GM12878 (cell line): ENCODE data around the gene ADSS1. TPM values are rescaled to one million over a fixed set of nuclear protein-coding genes. Genes with fewer than 3 reads are reported as not detected.

Source experiments
- ATAC-seq: fragments of 200-7000 bp; cut with Tn5 transposase; 3 replicates; pipeline ENCODE4 v1.9.1; 2020; ENCODE audit warnings: mild to moderate bottlenecking, moderate library complexity
- BruUV-seq: library from RNA; stranded (reverse); fragments of 400-500 nt; replicated peaks from 2 replicates; lab custom pipeline; 2021; lab: Mats Ljungman, UMichigan
- CTCF ChIA-PET: fragments of 300-600 bp; sonication (Branson Sonifier 250); formaldehyde crosslinking; extraction: SDS; loops from one replicate; lab custom pipeline; 2021; ENCODE audit warnings: inconsistent platforms; lab: Yijun Ruan, JAX
- POLR2A ChIA-PET: fragments of 350-600 bp; formaldehyde crosslinking; extraction: SDS; loops from one replicate; lab custom pipeline; 2021; ENCODE audit warnings: inconsistent platforms; lab: Charles Lee
- RAD21 ChIA-PET: fragments of 300-600 bp; sonication (Branson Sonifier 250); formaldehyde crosslinking; loops from one replicate; lab custom pipeline; 2023; ENCODE audit warnings: antibody characterized with exemption; ENCODE audit not compliant: unreplicated experiment; lab: Charles Lee
- SMC1A ChIA-PET: fragments of 300-600 bp; sonication (Branson Sonifier 250); formaldehyde crosslinking; loops from one replicate; lab custom pipeline; 2023; ENCODE audit not compliant: unreplicated experiment, uncharacterized antibody; lab: Charles Lee
- DNase-seq: peaks from one replicate; pipeline ENCODE4 v3.0.0-alpha.2; 2011; ENCODE audit warnings: low read depth, low spot score
- FAIRE-seq: peaks from 3 replicates; lab custom pipeline; 2011; peaks lifted over from hg19 to GRCh38; lab: Jason Lieb, UNC
- H2AFZ ChIP-seq: 2 replicates; pipeline ENCODE4 v1.6.0; 2011; ENCODE audit warnings: low read depth, low read length, control low read depth; ENCODE audit not compliant: control insufficient read depth
- H3K27ac ChIP-seq: 2 replicates; pipeline ENCODE4 v1.5.1; 2011; ENCODE audit warnings: control low read depth; ENCODE audit not compliant: control insufficient read depth, insufficient read depth
- H3K27me3 ChIP-seq, 2 experiments: replicated peaks in 1 of 2; 2 replicates each; pipeline versions ENCODE4 v1.6.0 to v1.6.1; 2011; ENCODE audit warnings: low read length in 1 of 2; ENCODE audit not compliant: control insufficient read depth in 2 of 2, insufficient read depth in 2 of 2
- H3K36me3 ChIP-seq, 2 experiments: 2 replicates each; pipeline ENCODE4 v1.5.1; 2011; ENCODE audit warnings: low read length in 1 of 2; ENCODE audit not compliant: control insufficient read depth in 2 of 2, insufficient read depth in 2 of 2
- H3K4me1 ChIP-seq: 2 replicates; pipeline ENCODE4 v1.6.1; 2011; ENCODE audit warnings: mild to moderate bottlenecking, low read length, moderate library complexity, mixed read lengths; ENCODE audit not compliant: control insufficient read depth, insufficient read depth
- H3K4me2 ChIP-seq: 2 replicates; pipeline ENCODE4 v1.6.0; 2011; ENCODE audit warnings: control low read depth; ENCODE audit not compliant: control insufficient read depth, insufficient read depth
- H3K4me3 ChIP-seq: fragments of 200-600 bp; sonication (generic); 2 replicates; pipeline ENCODE4 v1.5.1; 2016
- H3K79me2 ChIP-seq: 2 replicates; pipeline ENCODE4 v1.6.0; 2011; ENCODE audit warnings: low read length; ENCODE audit not compliant: control insufficient read depth, insufficient read depth
- H3K9ac ChIP-seq: 2 replicates; pipeline ENCODE4 v1.8.0; 2011; ENCODE audit warnings: low read length, control low read depth, mixed read lengths; ENCODE audit not compliant: control insufficient read depth, insufficient read depth
- H3K9me3 ChIP-seq: replicated peaks from 3 replicates; pipeline ENCODE4 v1.5.1; 2011; ENCODE audit warnings: mild to moderate bottlenecking, low read length; ENCODE audit not compliant: control insufficient read depth, insufficient read depth
- H4K20me1 ChIP-seq: 2 replicates; pipeline ENCODE4 v1.6.0; 2011; ENCODE audit not compliant: control insufficient read depth, insufficient read depth
- DPF2 ChIP-seq: fragments of 450-650 bp; IDR thresholded peaks from 2 replicates; pipeline ENCODE4 v1.6.1; 2017; ENCODE audit warnings: mild to moderate bottlenecking
- FOS ChIP-seq: IDR thresholded peaks from 3 replicates; pipeline ENCODE4 v1.6.1; 2011; ENCODE audit warnings: borderline replicate concordance; ENCODE audit not compliant: insufficient read length; ENCODE audit errors: extremely low read depth
- HCFC1 ChIP-seq: fragments of 150-350 bp; IDR thresholded peaks from 2 replicates; pipeline ENCODE4 v1.6.1; 2014; ENCODE audit warnings: low read length
- KDM1A ChIP-seq: fragments of 200-600 bp; sonication (generic); IDR thresholded peaks from 2 replicates; pipeline ENCODE4 v1.6.1; 2016; ENCODE audit warnings: borderline replicate concordance
- PAX8 ChIP-seq: fragments of 450-650 bp; IDR thresholded peaks from 2 replicates; pipeline ENCODE4 v1.6.1; 2017; ENCODE audit warnings: mild to moderate bottlenecking, moderate library complexity
- SMC3 ChIP-seq: IDR thresholded peaks from 2 replicates; pipeline ENCODE4 v1.6.1; 2011; ENCODE audit warnings: low read length, improper control_type of control experiment, borderline replicate concordance
- SPI1 ChIP-seq: IDR thresholded peaks from 2 replicates; pipeline ENCODE4 v1.6.1; 2011; ENCODE audit warnings: low read depth, mild to moderate bottlenecking, low read length, moderate library complexity, borderline replicate concordance; ENCODE audit not compliant: insufficient read depth
- SUZ12 ChIP-seq: fragments of 200-600 bp; sonication (generic); IDR thresholded peaks from one replicate; pipeline ENCODE4 v1.6.1; 2018; ENCODE audit warnings: antibody characterized with exemption, mild to moderate bottlenecking; ENCODE audit not compliant: unreplicated experiment
- WGBS: methylation state at CpG from one replicate; pipeline ENCODE4 v1.1.6; 2016; ENCODE audit warnings: low lambda C conversion rate; ENCODE audit not compliant: insufficient replicate concordance, insufficient coverage; ENCODE audit errors: missing lambda C conversion rate; 5-methylcytosine and 5-hydroxymethylcytosine counted together
- in situ Hi-C: fragments of 300-500 bp; cut with MboI; formaldehyde crosslinking; loops from 9 replicates; pipeline ENCODE4 v1.14.3; 2018; ENCODE audit warnings: mixed read lengths
- intact Hi-C: fragments of 100-400 bp; cut with micrococcal nuclease; formaldehyde crosslinking; loops from one replicate; pipeline ENCODE4 v1.14.2; 2022; ENCODE audit not compliant: unreplicated experiment
- polyA plus RNA-seq, 11 experiments: library from polyadenylated mRNA; depleted of rRNA in 4 of 11; unstranded in 6 of 11; stranded (reverse) in 5 of 11; fragments of >200 nt; fragmentation: Nextera tagmentation in 4 of 11; fragmentation: Illumina TruSeq in 1 of 11; extraction: Ambion mirVana in 4 of 11; extraction: Trizol in 1 of 11; gene quantifications; 1 replicate in 1 of 11; 2 replicates in 10 of 11; pipeline versions ENCODE4 v1.2.1 to v1.2.3, GENCODE V29; 2011 to 2016; ENCODE audit warnings: inconsistent platforms in 2 of 11, missing spikeins in 2 of 11, low read depth in 1 of 11
- total RNA-seq, 4 experiments: library from RNA; depleted of rRNA in 3 of 4; stranded (reverse); fragments of >200 nt in 3 of 4; fragmentation: Illumina TruSeq in 1 of 4; extraction: Trizol in 1 of 4; gene quantifications; 2 replicates each; pipeline versions ENCODE4 v1.2.1 to v1.2.3, GENCODE V29; 2013 to 2021
- TF ChIP-seq, protein P1 (sequence below): IDR thresholded peaks from 2 replicates; pipeline ENCODE4 v1.6.1; 2012; ENCODE audit warnings: mild to moderate bottlenecking, low read depth, low read length

The ADSS1 gene
- total and polyA plus RNA-seq, 10 of the 15 experiments (the other 5 are each of a cell fraction or from before 2014, with no cell fraction given): 0.11 to 0.45 (median 0.28) TPM; not detected in 5

DNA sequence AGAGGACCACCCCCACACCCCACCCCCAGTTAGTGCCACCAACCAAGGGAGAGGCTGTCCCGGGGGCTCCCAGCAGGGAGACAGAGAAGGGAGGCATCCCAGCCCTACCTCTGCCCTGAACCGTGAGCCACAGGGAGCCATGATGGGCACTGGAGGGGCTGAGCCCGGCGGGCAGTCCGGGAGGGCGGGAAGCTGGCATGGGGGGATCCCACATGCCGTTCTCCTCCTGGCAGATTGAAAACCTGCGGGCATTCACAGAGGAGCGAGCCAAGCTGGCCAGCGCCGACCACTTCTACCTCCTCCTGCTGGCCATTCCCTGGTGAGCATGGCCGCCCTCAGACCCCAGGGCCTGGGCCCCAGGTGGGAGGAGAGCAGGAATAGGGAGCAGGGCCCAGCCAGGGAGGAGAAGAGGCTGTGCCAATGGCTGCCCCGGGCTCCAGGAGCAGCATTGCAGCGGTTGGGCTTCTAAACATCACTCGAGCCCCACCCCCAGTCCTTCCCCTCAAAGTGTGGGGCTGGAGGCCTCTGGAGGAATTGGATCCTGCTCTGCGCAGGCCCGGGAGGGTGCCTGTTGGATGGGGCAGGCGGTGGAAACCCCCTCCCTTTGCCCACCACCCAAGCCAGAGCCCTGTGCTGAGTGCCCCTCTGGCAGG, 14.5 kb upstream of the ADSS1 start:
- intact Hi-C loops: no loop called here
- RAD21 ChIA-PET: interaction anchor here (0.7 to 1.7 kb wide), 3 partner anchors 32 to 62 kb away, joined by 4 to 7 read pairs (median 4); no protein-coding TSS in a partner anchor
- no peaks in the 10 kb centered on the region for H3K9me3 ChIP-seq
- CTCF ChIA-PET: interaction anchor here (0.7 to 3.1 kb wide), 14 partner anchors 12 to 66 kb away, joined by 3 to 15 read pairs (median 4); partner anchors contain the start of gene SIVA1
- in situ Hi-C loops: no loop called here
- H3K79me2 ChIP-seq: no peaks in the 10 kb centered on the region
- H3K27me3 ChIP-seq: no peaks in the 10 kb centered on the region
- no TSS peak for BruUV-seq
- POLR2A ChIA-PET: no interaction called here
- no peak for FAIRE-seq
- H3K9ac ChIP-seq: no peak overlapping the region
- TF ChIP-seq PAX8: no peak
- H3K27ac ChIP-seq: no peak overlapping the region
- no peak overlapping the region for H3K4me2 ChIP-seq
- SMC1A ChIA-PET: interaction anchor here (0.6 to 1.1 kb wide), 4 partner anchors 40 to 63 kb away, joined by 3 to 4 read pairs (median 4); no protein-coding TSS in a partner anchor
- no peak overlapping the region for H2AFZ ChIP-seq
- 89% methylated on average over 18 of the region's 18 CpGs for WGBS
- H3K4me1 ChIP-seq: no peaks in the 10 kb centered on the region
- H3K36me3 ChIP-seq: no peaks in the 10 kb centered on the region; a peak in 1 of 4 replicates
- H3K4me3 ChIP-seq: no peak overlapping the region
- no peaks in the 10 kb centered on the region for H4K20me1 ChIP-seq
- no peak for ATAC-seq
- no peak for DNase-seq

DNA sequence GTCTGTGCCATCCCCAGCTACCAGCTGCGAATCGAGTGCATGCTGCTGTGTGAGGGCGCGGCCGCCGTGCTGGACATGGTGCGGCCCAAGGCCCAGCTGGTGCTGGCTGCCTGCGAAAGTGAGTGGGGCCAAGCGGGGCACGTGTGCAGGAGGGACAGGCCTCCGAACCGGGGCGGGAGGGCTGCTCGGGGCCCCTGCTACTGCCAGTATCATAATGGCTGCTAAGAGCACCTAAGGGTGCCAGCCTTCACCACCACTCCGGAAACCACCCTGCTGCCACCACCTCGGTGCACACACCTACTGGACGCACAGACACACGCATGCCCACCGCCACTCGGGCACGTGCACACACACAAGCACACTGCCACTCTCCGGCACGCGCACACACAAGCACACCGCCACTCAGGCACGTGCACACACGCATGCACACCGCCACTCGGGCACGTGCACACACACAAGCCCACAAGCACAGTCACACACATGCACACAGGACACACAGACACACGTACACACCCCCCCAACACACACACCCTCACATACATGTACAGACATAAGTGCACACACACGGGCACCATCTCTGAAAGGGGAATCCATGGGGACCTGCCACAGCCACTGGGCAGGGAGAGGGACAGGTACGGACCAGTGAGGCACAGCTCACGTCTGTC, 13.8 kb upstream of the ADSS1 start:
- Histone ChIP-seq H3K9me3 (no peaks in the 10 kb centered on the region), H3K9ac (no peak overlapping the region), H3K27me3 (no peaks in the 10 kb centered on the region), H2AFZ (no peak overlapping the region), H3K27ac (no peak overlapping the region), H3K36me3 (no peaks in the 10 kb centered on the region; a peak in 1 of 4 replicates), H3K4me3 (no peak overlapping the region), H3K79me2 (no peaks in the 10 kb centered on the region), H3K4me2 (no peak overlapping the region), H3K4me1 (no peaks in the 10 kb centered on the region), H4K20me1 (no peaks in the 10 kb centered on the region)
- RAD21 ChIA-PET: interaction anchor here (1.7 kb wide), 1 partner anchor 59 kb away, joined by 7 read pairs; no protein-coding TSS in a partner anchor
- no peak for TF ChIP-seq DPF2
- TF ChIP-seq KDM1A: no peak
- TF ChIP-seq SPI1: no peak
- no peak for TF ChIP-seq HCFC1
- no peak for TF ChIP-seq SUZ12
- no peak for TF ChIP-seq FOS
- TF ChIP-seq, protein P1, sequence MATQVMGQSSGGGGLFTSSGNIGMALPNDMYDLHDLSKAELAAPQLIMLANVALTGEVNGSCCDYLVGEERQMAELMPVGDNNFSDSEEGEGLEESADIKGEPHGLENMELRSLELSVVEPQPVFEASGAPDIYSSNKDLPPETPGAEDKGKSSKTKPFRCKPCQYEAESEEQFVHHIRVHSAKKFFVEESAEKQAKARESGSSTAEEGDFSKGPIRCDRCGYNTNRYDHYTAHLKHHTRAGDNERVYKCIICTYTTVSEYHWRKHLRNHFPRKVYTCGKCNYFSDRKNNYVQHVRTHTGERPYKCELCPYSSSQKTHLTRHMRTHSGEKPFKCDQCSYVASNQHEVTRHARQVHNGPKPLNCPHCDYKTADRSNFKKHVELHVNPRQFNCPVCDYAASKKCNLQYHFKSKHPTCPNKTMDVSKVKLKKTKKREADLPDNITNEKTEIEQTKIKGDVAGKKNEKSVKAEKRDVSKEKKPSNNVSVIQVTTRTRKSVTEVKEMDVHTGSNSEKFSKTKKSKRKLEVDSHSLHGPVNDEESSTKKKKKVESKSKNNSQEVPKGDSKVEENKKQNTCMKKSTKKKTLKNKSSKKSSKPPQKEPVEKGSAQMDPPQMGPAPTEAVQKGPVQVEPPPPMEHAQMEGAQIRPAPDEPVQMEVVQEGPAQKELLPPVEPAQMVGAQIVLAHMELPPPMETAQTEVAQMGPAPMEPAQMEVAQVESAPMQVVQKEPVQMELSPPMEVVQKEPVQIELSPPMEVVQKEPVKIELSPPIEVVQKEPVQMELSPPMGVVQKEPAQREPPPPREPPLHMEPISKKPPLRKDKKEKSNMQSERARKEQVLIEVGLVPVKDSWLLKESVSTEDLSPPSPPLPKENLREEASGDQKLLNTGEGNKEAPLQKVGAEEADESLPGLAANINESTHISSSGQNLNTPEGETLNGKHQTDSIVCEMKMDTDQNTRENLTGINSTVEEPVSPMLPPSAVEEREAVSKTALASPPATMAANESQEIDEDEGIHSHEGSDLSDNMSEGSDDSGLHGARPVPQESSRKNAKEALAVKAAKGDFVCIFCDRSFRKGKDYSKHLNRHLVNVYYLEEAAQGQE: no peak
- no peak for TF ChIP-seq SMC3
- SMC1A ChIA-PET: no interaction called here
- no peak for ATAC-seq
- intact Hi-C loops (no loop called here), in situ Hi-C loops (no loop called here)
- no peak for DNase-seq
- FAIRE-seq: no peak
- no TSS peak for BruUV-seq
- WGBS: 88% methylated on average over 34 of the region's 34 CpGs
- CTCF ChIA-PET: interaction anchor here (1.3 to 3.1 kb wide), 3 partner anchors 43 to 63 kb away, joined by 3 to 15 read pairs (median 6); partner anchors contain the start of gene SIVA1
- POLR2A ChIA-PET: no interaction called here
